MCF 10A (cell line): ENCODE measurements around the gene F2RL3. TPM values are rescaled to one million over a fixed set of nuclear protein-coding genes. Genes with fewer than 3 reads are reported as not detected.

ENCODE experiments used
- BruUV-seq: library from RNA; stranded (reverse); fragments of 400-500 nt; replicated peaks from 2 replicates; lab custom pipeline; 2021; lab: Mats Ljungman, UMichigan
- CTCF ChIA-PET: fragments of 300-600 bp; sonication (Branson Sonifier 250); formaldehyde crosslinking; extraction: SDS; loops from one replicate; lab custom pipeline; 2021; ENCODE audit warnings: antibody characterized with exemption, inconsistent platforms; lab: Yijun Ruan, JAX
- POLR2A ChIA-PET: fragments of 300-600, 350-650 bp; sonication (Branson Sonifier 250); formaldehyde crosslinking; extraction: SDS; loops from one replicate; lab custom pipeline; 2020; ENCODE audit warnings: antibody characterized with exemption, inconsistent platforms; lab: Yijun Ruan, JAX
- DNase-seq: peaks from one replicate; pipeline ENCODE4 v3.0.0-alpha.2; 2018; ENCODE audit not compliant: unreplicated experiment
- H3K27ac Mint-ChIP-seq: one replicate; pipeline ENCODE4 v1.8.0; 2022; ENCODE audit warnings: mild to moderate bottlenecking, low read depth, mixed read lengths; ENCODE audit not compliant: unreplicated experiment
- H3K27me3 Mint-ChIP-seq: one replicate; pipeline ENCODE4 v1.8.0; 2022; ENCODE audit warnings: mixed read lengths; ENCODE audit not compliant: insufficient read depth, unreplicated experiment
- H3K36me3 Mint-ChIP-seq: one replicate; pipeline ENCODE4 v1.8.0; 2022; ENCODE audit warnings: mild to moderate bottlenecking, moderate library complexity, mixed read lengths; ENCODE audit not compliant: insufficient read depth, unreplicated experiment
- H3K4me1 Mint-ChIP-seq: one replicate; pipeline ENCODE4 v1.8.0; 2022; ENCODE audit warnings: mixed read lengths; ENCODE audit not compliant: insufficient read depth, unreplicated experiment
- H3K4me3 Mint-ChIP-seq: one replicate; pipeline ENCODE4 v1.8.0; 2022; ENCODE audit warnings: mild to moderate bottlenecking, moderate library complexity, mixed read lengths; ENCODE audit not compliant: unreplicated experiment
- H3K9me3 Mint-ChIP-seq: one replicate; pipeline ENCODE4 v1.8.0; 2022; ENCODE audit warnings: mixed read lengths; ENCODE audit not compliant: unreplicated experiment
- CTCF ChIP-seq: fragments of 200-600 bp; IDR thresholded peaks from one replicate; pipeline ENCODE4 v1.8.0; 2022; ENCODE audit warnings: antibody characterized with exemption, mild to moderate bottlenecking; ENCODE audit not compliant: unreplicated experiment
- intact Hi-C: fragments of 100-400 bp; cut with micrococcal nuclease; formaldehyde crosslinking; loops from 2 replicates; pipeline ENCODE4 v1.14.1; 2022
- total RNA-seq: library from RNA; stranded (reverse); gene quantifications from 2 replicates; pipeline ENCODE4 v1.2.3, GENCODE V29; 2022

F2RL3 gene
- total RNA-seq, 1 experiment from 2014 or later = not detected

DNA sequence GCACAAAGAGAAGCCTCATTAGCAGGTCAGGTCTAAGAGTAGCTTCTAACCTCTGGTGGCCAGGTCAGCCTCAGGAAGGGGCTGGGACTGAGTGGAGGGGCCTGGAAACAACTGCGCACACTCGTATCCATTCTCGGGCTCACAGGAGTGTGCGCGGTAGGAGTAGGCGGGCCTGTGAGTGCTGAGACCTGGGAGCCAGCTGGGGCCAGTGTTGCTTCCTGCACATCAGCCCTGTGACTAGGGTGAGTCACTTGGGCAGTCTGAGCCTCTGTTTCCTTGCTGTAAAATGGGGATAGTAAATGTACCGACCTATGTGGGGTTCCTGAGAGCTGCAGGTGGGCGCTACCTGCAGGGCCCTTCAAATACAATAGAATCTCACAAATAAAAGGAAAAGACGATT, 32.7 kb upstream of the F2RL3 start:
- POLR2A ChIA-PET = no interaction called here
- Mint-ChIP-seq H3K4me3 (no peak overlapping the region), H3K4me1 (no peaks in the 10 kb centered on the region), H3K27me3 (no peaks in the 10 kb centered on the region), H3K36me3 (peaks cover 70% of the 10 kb centered on the region), H3K9me3 (no peaks in the 10 kb centered on the region), H3K27ac (no peak overlapping the region)
- intact Hi-C loops = no loop called here
- TF ChIP-seq CTCF = no peak
- DNase-seq = no peak
- CTCF ChIA-PET = interaction anchor here (0.6 kb wide), 1 partner anchor 64 kb away, joined by 3 read pairs; no protein-coding TSS in a partner anchor
- BruUV-seq = no TSS peak

DNA sequence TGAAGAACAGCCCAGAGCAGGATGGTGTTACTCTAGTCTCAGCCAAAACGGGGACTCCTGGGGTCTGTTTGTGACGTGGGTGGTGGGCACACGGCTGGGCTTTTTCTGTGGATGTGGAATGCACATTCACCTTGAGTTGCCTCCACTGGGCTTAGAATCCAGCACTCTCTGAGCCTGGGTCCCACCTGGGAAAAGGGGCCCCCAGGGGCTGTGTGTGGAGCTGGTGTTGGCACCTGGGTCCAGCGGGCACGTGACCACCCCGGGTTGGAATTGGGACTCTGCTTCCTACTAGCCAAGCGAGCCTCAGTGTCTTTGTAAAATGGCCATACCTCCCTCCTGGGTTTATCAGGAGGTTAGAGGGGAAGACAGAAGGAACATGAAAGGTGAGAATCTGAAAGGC, 29.2 kb upstream of the F2RL3 start:
- no peak overlapping the region for H3K27ac Mint-ChIP-seq
- BruUV-seq = no TSS peak
- CTCF ChIA-PET = interaction anchor here (0.7 kb wide), 1 partner anchor 20 kb away, joined by 3 read pairs; no protein-coding TSS in a partner anchor

GRCh38 chr19:16860118-16860517, 28.7 kb upstream of the F2RL3 start:
- H3K36me3 Mint-ChIP-seq = peaks cover 71% of the 10 kb centered on the region
- ChIA-PET POLR2A (interaction anchor here (0.6 to 0.8 kb wide), 2 partner anchors 13 to 98 kb away, joined by 4 read pairs; no protein-coding TSS in a partner anchor), CTCF (interaction anchor here (0.6 to 0.7 kb wide), 2 partner anchors 20 to 192 kb away, joined by 3 read pairs; no protein-coding TSS in a partner anchor)
- no peak overlapping the region for H3K27ac Mint-ChIP-seq
- H3K4me3 Mint-ChIP-seq = no peak overlapping the region
- no TSS peak for BruUV-seq
- no peak for DNase-seq
- H3K4me1 Mint-ChIP-seq = no peaks in the 10 kb centered on the region
- intact Hi-C loops = no loop called here
- H3K27me3 Mint-ChIP-seq = no peaks in the 10 kb centered on the region
- no peaks in the 10 kb centered on the region for H3K9me3 Mint-ChIP-seq
- TF ChIP-seq CTCF = no peak

More for the DNA sequence above, 29.2 kb upstream of the F2RL3 start:
- POLR2A ChIA-PET = no interaction called here
- no peak for DNase-seq
- TF ChIP-seq CTCF = no peak
- Mint-ChIP-seq H3K9me3 (no peaks in the 10 kb centered on the region), H3K4me1 (no peaks in the 10 kb centered on the region), H3K27me3 (no peaks in the 10 kb centered on the region), H3K4me3 (no peak overlapping the region), H3K36me3 (peaks cover 71% of the 10 kb centered on the region)
- intact Hi-C loops = no loop called here

DNA sequence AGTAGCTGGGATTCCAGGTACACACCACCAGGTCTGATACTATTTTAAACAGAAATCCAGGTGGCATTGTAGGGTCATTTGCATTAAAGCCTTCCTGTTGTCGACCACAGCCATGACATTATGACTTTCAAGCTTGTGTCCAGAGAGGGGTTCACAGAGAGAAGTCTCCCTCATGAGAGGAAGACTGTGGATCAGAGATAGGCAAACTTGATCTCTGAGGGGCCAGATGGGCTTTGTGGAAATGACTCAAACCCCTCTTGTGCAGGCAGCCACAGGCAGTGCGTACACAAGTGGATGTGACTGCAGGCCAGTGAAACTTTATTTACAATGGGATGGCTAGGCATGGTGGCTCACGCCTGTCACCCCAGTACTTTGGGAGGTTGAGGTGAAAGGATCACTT, 27.8 kb upstream of the F2RL3 start:
- H3K36me3 Mint-ChIP-seq = peaks cover 69% of the 10 kb centered on the region
- no peak for TF ChIP-seq CTCF
- H3K4me1 Mint-ChIP-seq = no peaks in the 10 kb centered on the region
- no peak overlapping the region for H3K4me3 Mint-ChIP-seq
- H3K27me3 Mint-ChIP-seq = no peaks in the 10 kb centered on the region
- no TSS peak for BruUV-seq
- H3K27ac Mint-ChIP-seq = no peak overlapping the region
- CTCF ChIA-PET = interaction anchor here (0.6 kb wide), 1 partner anchor 59 kb away, joined by 3 read pairs; no protein-coding TSS in a partner anchor
- intact Hi-C loops = no loop called here
- POLR2A ChIA-PET = interaction anchor here (0.8 kb wide), 1 partner anchor 14 kb away, joined by 4 read pairs; no protein-coding TSS in a partner anchor
- no peak for DNase-seq
- no peaks in the 10 kb centered on the region for H3K9me3 Mint-ChIP-seq
